SHP77 (cell line): ENCODE results near the gene CD14.
"Not testable (repeated sequence)": the region's sequence is repeated elsewhere in the genome, so short reads cannot be mapped to it uniquely, and the experiment has no call there.

Experiments
- DNase-seq, 2 experiments: peaks; one replicate each; lab custom pipeline; 2025; lab: John Stamatoyannopoulos, UW

The CD14 gene

DNA sequence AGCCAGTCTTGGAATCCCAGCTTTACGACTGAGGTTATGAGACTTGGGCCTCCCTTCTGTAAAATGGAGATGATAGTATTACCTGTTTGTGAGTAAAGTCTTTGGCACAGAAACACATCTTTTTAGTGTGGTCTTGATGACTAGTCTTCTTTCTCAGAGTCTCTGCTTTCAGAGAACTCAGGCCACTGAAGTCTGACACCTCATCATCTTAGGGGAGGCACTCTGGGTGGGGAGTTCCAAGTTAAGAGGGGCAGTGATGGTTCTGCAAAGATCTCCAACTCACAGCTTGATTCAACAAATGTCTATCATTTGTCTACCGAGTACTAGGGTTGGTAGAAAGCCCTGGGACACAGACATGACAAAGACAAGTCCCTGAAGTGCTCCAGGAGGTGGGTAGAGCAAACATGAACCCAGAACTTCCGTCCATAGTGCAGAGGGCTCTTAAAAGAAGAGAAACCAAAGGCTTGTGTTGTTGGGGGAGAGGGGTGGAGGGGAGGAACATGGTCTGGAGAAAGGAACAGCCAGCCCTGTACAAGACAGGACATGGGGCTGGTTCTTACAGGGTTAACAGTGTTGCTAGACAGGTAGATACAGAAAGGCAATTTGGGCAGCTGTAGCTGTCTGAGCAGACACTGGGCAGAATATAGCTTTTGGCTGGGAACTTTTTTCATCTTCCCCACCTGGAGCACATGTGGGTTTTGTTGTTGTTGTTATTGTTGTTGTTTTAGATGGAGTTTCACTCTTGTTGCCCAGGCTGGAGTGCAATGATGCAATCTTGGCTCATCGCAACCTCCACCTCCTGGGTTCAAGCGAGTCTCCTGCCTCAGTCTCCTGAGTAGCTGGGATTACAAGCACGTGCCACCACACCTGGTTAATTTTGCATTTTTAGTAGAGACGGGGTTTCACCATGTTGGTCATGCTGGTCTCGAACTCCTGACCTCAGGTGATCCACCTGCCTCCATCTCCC is 2.6 kb upstream of the CD14 start:
- DNase-seq: no peak

- no peak for DNase-seq
Measured at GRCh38 chr5:140634103-140634502, 1.1 kb upstream of the CD14 start.

GRCh38 chr5:140633501-140633900 is 526 bp upstream of the CD14 start:
- no peak for DNase-seq

- peak in 1 of 2 experiments; percentile 7 for DNase-seq
Measured at GRCh38 chr5:140632366-140633020, 482 bp downstream of the CD14 start.

DNA sequence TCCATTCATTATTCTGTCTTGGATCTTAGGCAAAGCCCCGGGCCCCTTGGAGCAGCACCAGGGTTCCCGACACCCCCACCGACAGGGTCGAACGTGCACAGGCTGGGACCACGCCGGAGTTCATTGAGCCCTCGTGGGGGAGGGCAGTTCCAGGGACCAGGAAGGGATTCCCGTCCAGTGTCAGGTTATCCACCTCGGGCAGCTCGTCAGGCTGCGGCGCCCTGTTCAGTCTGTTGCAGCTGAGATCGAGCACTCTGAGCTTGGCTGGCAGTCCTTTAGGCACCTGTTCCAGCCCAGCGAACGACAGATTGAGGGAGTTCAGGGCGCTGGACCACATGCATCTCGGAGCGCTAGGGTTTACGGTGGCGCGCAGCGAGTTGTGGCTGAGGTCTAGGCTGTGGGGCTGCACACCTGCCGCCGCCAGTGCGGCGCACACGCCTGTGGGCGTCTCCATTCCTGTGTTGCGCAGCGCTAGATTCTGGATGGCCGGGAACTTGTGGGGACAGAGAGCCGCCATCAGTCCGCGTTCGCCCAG is 1.1 kb downstream of the CD14 start:
- DNase-seq: peak in 1 of 2 experiments; percentile 11

DNA sequence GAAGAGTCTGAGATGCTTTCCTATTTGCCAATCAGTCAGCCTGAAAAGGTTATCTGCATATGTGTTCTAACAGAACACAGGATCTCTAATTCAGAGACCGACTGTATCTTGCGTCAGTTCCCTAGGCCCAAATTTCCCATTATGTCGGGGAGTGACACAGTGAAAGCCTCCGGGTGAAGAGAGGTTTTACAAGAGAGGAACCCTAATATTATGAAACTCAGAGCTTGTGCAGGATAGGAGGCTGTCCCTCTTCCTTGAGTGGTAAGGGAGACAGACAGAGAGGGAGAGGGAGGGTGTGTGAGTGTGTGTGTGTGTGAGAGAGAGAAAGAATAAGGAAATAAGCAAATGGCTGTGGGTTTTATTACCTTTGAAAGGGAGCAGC is 1.9 kb downstream of the CD14 start:
- no peak for DNase-seq

GRCh38 chr5:140630292-140631035 is 2.5 kb downstream of the CD14 start:
- no peak for DNase-seq

DNA sequence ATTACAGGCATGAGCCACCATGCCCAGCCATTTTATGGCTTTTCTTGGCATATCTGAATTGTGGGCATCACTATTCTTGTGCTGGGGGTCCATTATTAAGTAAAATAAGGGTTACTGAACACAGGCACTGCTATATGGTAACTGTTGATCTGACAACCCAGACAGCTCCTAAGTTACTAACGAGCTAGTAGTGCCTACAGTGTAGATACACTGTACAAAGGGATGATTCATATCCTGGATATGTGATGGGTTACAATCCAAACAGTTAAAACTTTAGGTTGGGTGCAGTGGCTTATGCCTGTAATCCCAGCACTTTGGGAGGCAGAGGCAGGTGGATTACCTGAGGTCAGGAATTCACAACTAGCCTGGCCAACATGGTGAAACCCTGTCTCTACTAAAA is 4.3 kb downstream of the CD14 start:
- DNase-seq: no peak

DNA sequence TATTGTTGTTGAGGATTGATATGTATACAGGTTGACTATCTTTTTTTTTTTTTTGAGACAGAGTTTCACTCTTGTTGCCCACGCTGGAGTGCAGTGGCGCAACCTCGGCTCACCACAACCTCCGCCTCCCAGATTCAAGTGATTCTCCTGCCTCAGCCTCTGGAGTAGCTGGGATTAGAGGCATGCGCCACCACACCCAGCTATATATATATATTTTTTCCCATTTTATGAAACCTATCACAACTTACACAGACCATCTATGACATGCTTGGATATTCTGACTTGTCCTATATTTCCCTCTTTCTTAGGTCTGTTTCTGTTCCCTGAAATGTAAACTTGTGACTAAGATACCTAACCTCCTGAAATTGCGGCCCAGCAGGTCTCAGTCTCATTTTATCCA is 5.0 kb downstream of the CD14 start:
- no peak for DNase-seq

DNA sequence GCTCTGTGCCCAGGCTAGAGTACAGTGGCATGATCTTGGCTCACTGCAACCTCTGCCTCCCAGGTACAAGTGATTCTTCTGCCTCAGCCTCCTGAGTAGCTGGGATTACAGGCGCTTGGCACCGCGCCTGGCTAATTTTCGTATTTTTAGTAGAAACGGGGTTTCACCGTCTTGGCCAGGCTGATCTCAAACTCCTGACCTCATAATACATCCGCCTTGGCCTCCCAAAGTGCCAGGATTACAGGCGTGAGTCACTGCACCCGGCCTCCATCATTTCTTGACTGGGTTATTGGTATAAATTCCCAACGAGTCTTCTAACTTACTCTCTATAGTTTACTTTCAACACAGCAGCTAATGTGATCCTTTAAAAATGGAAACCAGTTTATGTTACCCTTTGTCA is 8.1 kb downstream of the CD14 start:
- not testable (repeated sequence) for DNase-seq

DNA sequence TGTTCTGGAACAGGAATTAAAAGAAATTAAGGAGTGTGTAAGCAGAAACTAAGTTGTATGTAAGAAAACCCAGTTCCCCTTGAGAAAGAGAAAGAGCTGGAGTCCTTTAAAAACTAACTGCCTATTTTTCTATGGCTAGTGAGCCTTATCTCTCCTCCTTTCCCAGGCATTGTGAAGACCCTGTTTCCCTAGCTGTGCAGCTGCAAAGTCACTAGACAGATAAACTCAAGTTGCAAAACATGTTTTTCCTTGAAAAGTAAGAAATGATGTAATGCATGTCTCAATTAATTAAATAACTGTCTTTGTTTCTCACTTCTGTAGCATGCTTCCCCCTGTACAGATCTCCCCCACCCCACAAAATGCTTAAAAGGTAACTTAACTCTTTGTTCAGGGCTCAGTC is 9.9 kb downstream of the CD14 start:
- DNase-seq: not testable (repeated sequence)

DNA sequence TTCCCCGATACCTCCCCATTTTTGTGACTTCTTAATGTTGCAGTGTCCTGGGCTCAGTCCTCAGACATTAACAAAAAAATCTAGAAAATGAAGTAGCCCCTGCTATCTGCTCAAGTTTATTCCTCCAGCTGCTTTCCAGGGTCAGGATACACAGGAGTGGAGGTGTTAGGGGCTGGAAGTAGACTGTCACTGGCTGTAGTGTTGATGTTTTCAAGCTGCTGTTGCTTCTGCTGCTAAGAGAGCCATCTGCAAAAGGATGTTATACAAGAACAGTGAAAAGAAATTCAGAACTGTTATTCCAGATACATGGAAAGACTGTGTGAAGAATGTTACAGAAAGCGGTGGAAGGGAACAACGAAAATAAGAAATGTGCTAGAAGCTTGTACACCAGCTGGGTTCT is 10.7 kb downstream of the CD14 start:
- no peak for DNase-seq

DNA sequence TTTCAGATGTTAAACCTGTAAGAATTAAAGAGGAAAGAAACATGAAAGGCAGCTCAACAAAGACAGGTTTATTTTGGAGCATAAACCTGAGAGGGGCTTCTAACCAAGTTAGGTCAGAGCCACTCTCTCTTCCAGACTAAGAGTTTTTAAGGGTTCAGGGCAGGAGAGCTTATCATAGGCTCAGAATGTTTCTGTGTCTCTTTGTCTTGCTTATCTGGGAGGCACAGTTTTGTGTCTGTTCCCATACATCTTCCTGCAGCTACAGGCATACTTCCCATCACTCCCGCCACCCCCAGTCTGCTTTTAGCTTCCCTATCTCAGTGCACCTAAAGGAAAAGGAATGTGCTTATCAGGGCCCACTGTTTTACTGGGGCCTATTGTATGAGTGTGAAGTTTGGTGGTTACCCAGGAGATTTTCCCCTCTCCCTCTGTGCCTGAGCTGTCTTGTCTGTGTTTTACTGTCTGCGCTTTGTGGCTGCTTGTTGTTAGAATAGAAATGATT is 21.9 kb downstream of the CD14 start:
- no peak for DNase-seq

DNA sequence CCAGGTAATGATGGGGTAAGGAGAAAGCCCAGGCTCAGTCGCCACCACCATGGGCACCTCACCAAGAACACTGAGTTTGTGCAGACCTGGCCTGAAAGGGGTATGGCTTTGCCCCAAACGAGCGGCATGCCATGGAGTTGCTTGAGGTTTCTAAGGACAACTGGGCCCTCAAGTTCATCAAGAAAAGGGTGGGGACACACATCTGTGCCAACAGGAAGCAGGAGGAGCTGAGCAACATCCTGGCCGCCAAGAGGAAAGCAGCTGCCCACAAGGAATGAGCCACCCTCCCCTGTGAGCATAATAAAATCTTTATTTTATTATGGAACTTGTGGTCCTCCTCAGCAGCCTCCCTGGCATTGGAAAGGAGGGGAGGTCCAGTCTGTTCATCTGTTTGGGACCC is 23.8 kb downstream of the CD14 start:
- DNase-seq: no peak

- no peak for DNase-seq
Measured at GRCh38 chr5:140608722-140609121, 24.3 kb downstream of the CD14 start.

DNA sequence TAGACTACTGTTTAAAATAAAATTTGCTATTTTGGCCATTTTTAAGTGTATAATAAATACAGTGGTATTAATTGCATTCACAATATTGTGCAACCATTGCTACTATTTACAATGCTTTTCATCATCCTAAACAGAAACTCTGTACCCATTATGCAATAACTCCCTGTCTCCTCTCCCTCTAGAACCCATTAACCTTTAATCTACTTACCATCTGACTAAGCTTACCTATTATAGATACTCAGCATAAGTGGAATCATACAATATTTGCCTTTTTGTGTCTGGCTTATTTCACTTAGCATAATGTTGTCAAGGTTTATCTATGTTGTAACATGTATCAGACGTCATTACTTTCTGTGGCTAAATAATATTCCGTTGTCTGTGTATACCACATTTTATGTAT is 25.9 kb downstream of the CD14 start:
- DNase-seq: no peak

DNA sequence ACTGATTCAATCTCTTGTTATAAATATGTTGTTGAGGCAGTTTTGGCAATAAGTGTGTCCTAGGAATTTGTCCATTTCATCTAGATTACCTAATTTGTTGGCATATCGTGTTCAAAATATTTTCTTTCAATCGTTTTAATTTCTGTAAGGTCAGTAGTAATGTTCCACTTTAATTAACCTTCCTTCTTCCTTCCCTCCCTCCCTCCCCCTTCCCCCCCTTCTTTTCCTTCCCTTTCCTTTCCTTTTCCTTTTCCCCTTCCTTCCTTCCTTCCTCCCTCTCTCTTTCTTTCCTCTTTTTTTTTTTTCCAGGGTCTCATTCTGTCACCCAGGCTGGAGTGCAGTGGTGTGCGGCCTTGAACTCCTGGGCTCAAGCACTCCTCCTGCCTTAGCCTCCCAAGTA is 27.1 kb downstream of the CD14 start:
- no peak for DNase-seq

GRCh38 chr5:140603734-140604133 is 29.2 kb downstream of the CD14 start:
- DNase-seq: no peak

DNA sequence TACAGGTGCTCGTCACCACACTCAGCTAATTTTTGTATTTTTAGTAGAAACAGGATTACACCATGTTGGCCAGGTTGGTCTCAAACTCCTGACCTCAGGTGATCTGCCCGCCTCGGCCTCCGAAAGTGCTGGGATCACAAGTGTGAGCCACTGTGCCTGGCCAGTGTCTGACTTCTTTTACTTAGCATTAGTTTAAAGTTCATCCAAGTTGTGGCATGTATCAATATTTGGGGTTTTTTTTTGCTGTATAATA is 29.6 kb downstream of the CD14 start:
- DNase-seq: not testable (repeated sequence)

GRCh38 chr5:140602147-140602546 is 30.8 kb downstream of the CD14 start:
- no peak for DNase-seq

DNA sequence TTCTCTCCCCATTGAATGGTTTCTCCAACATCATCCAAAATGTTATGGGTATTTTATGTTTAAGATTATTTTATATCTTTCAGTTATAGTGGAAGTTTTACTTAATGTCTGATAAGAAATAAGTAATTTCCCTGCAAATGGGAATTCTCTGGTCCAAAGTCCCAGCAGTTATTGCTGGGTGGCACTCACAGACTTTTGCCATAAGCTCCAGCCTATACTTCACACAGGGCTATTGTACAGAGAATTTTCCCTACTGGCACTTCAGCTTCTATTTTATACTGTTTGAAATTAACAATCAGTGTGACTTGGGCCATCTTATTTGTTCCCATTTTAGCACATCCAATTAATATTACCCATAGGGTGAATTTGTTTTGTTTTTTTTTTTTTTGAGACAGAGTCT is 32.9 kb downstream of the CD14 start:
- DNase-seq: no peak

DNA sequence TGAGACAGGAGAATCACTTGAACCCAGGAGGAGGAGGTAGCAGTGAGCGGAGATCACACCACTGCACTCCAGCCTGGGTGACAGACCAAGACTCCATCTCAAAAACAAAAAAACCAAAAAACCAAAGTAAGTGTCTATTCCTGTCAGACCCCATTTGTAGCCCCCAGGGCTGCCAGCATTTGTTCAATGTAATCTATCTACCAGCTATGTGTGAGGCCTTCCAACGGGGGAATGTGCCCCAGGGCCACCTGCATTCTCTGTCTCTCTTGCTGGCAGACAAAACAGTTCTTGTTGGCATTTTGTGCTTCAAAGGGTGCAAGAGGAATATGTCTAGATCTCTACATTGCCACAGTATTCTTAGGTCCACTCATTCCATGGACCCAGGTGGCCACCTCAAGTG is 34.1 kb downstream of the CD14 start:
- DNase-seq: no peak

DNA sequence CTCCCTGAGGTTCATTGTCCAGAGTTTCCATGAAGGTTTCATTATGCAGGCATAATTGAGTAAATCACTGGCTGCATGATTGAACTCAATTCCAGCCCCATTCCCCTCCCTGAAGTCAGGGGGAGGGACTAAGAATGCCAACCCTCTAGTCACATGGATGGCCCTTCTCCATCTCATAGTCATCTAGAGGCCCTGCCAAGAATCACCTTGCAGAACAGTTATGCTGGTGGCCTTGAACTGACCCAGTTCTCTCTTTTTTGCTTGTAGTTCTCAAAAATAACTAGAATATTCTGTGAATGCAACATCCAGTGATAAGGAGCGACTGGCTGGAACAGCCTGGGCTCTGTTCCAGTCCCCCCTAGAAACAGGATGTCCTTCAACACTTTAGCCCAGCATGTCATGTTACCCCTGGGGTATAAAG is 36.6 kb downstream of the CD14 start:
- no peak for DNase-seq
